GM19467 (cell line): ENCODE results near the gene GADD45GIP1.
"Not testable (repeated sequence)": the region's sequence is repeated elsewhere in the genome, so short reads cannot be mapped to it uniquely, and the experiment has no call there.

Experiments used
- ATAC-seq: cut with Tn5 transposase; IDR thresholded peaks from one replicate; pipeline ENCODE4 v1.9.1; 2021; ENCODE audit warnings: mild to moderate bottlenecking, moderate library complexity; ENCODE audit not compliant: unreplicated experiment

GADD45GIP1 gene

GRCh38 chr19:12944104-12944674 is 12.8 kb downstream of the GADD45GIP1 start:
- ATAC-seq: no peak

- no peak for ATAC-seq
Observed at GRCh38 chr19:12943437-12944044, 13.5 kb downstream of the GADD45GIP1 start.

- no peak for ATAC-seq
Observed at GRCh38 chr19:12940897-12941296, 16.1 kb downstream of the GADD45GIP1 start.

- ATAC-seq: no peak
Observed at GRCh38 chr19:12939975-12940423, 17.0 kb downstream of the GADD45GIP1 start.

- peak; percentile 9 for ATAC-seq
Observed at GRCh38 chr19:12938779-12939601, 18.0 kb downstream of the GADD45GIP1 start.

GRCh38 chr19:12937927-12938778 is 18.9 kb downstream of the GADD45GIP1 start, which contains the start of gene CALR:
TSS of gene CALR (plus strand) at chr19:12938609. CDS start at chr19:12938680, 71 bp downstream.
- ATAC-seq: peak; percentile 71

- ATAC-seq: no peak
Observed at GRCh38 chr19:12937093-12937926, 19.7 kb downstream of the GADD45GIP1 start.

GRCh38 chr19:12936582-12936981 is 20.4 kb downstream of the GADD45GIP1 start:
- ATAC-seq: no peak

- no peak for ATAC-seq
Observed at GRCh38 chr19:12935071-12935470, 22.0 kb downstream of the GADD45GIP1 start.

- ATAC-seq: peak; percentile 45
Observed at GRCh38 chr19:12933287-12934072, 23.5 kb downstream of the GADD45GIP1 start, which contains the start of gene FARSA. TSS of gene FARSA (minus strand) at chr19:12933711. CDS start at chr19:12933696, 15 bp downstream.

- no peak for ATAC-seq
Observed at GRCh38 chr19:12932392-12933286, 24.4 kb downstream of the GADD45GIP1 start.

- ATAC-seq: no peak
Observed at GRCh38 chr19:12930002-12930645, 26.9 kb downstream of the GADD45GIP1 start.

- no peak for ATAC-seq
Observed at GRCh38 chr19:12924621-12925310, 32.3 kb downstream of the GADD45GIP1 start.

GRCh38 chr19:12922959-12923358 is 34.1 kb downstream of the GADD45GIP1 start:
- no peak for ATAC-seq

GRCh38 chr19:12921047-12921446 is 36.0 kb downstream of the GADD45GIP1 start:
- ATAC-seq: no peak

GRCh38 chr19:12918253-12918652 is 38.8 kb downstream of the GADD45GIP1 start:
- no peak for ATAC-seq

- ATAC-seq: not testable (repeated sequence)
Observed at GRCh38 chr19:12915860-12916259, 41.2 kb downstream of the GADD45GIP1 start.
